AG04449 (cell line): ENCODE data around the gene DSCAM.

Source experiments
- CTCF ChIA-PET: fragments of 350-600 bp; formaldehyde crosslinking; extraction: SDS; loops from one replicate; lab custom pipeline; 2021; ENCODE audit warnings: antibody characterized with exemption; lab: Yijun Ruan, JAX
- POLR2A ChIA-PET: fragments of 400-600, 350-600 bp; formaldehyde crosslinking; extraction: SDS; loops from one replicate; lab custom pipeline; 2020; ENCODE audit warnings: antibody characterized with exemption, inconsistent platforms; lab: Yijun Ruan, JAX
- DNase-seq: peaks from one replicate; pipeline ENCODE4 v3.0.0-alpha.2; 2010; ENCODE audit warnings: low read depth, low spot score
- H3K4me3 ChIP-seq: 2 replicates; pipeline ENCODE4 v1.5.1; 2011; ENCODE audit warnings: low read depth, mild to moderate bottlenecking, control low read depth, low read length
- TF ChIP-seq, protein P1 (sequence below): IDR thresholded peaks from one replicate; pipeline ENCODE4 v1.5.1; 2011; ENCODE audit warnings: mild to moderate bottlenecking, moderate library complexity, low read length, control low read depth, inconsistent platforms; ENCODE audit not compliant: insufficient read depth; ENCODE audit errors: missing control alignments

The DSCAM gene

DNA sequence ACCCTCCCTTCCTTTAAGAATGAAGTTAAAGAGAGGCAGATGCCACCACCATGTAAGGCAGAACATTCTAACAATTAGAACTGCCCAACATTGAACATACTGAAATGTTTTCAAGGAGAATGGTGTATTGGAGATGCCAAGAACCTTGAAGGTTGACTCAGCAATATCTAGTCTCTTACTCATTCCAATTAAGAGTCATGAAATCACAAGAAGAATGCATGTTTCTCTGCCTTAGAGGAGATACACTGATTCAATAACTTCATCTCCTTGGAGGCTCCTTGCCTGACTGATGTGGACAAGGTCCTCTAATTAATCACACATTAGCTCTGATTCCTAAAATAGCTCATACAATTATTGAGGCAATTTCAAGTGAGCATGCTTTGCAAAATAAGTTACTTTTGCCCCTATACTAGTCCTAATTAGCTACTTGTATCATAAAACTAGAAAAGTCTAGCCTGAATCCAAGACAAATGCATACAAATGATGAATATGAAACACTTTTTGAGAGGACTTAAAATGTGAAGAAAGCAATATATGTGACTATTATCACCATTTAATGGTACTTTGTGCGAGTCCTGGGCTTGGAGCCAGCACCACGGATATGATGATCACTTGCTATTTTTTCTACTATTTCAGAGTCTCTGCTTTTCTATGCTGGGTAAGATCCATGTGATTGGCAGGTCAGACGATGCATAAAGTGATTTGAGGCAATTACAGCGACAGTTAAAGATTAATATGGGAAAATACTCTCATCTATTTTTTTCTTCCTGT is 114.5 kb downstream of the DSCAM start:
- no peak overlapping the region for H3K4me3 ChIP-seq
- TF ChIP-seq, protein P1, sequence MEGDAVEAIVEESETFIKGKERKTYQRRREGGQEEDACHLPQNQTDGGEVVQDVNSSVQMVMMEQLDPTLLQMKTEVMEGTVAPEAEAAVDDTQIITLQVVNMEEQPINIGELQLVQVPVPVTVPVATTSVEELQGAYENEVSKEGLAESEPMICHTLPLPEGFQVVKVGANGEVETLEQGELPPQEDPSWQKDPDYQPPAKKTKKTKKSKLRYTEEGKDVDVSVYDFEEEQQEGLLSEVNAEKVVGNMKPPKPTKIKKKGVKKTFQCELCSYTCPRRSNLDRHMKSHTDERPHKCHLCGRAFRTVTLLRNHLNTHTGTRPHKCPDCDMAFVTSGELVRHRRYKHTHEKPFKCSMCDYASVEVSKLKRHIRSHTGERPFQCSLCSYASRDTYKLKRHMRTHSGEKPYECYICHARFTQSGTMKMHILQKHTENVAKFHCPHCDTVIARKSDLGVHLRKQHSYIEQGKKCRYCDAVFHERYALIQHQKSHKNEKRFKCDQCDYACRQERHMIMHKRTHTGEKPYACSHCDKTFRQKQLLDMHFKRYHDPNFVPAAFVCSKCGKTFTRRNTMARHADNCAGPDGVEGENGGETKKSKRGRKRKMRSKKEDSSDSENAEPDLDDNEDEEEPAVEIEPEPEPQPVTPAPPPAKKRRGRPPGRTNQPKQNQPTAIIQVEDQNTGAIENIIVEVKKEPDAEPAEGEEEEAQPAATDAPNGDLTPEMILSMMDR = no peak
- ChIA-PET POLR2A (no interaction called here), CTCF (no interaction called here)
- DNase-seq = peak; percentile 40

DNA sequence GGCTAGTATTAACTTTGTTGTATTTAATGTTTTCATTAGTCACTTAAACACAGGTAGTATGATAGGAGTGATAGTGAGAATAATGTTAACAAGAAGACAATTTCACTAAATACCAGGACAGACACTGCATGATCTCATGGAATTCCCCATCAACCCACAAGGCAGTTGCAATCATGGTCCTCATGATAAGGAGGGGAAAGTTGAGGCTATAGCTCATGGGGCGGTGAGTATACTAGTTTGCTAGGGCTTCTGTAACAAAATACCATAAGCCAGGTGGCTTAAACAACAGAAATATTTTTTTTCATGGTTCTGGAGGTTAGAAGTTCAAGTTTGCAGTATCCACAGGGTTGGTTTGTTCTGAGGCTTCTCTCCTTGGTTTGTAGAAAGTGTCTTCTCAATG is 115.8 kb downstream of the DSCAM start:
- TF ChIP-seq, protein P1 = no peak
- ChIA-PET CTCF (no interaction called here), POLR2A (interaction anchor here (1.3 kb wide), 1 partner anchor 17 kb away, joined by 3 read pairs; no protein-coding TSS in a partner anchor)
- no peak overlapping the region for H3K4me3 ChIP-seq
- no peak for DNase-seq

DNA sequence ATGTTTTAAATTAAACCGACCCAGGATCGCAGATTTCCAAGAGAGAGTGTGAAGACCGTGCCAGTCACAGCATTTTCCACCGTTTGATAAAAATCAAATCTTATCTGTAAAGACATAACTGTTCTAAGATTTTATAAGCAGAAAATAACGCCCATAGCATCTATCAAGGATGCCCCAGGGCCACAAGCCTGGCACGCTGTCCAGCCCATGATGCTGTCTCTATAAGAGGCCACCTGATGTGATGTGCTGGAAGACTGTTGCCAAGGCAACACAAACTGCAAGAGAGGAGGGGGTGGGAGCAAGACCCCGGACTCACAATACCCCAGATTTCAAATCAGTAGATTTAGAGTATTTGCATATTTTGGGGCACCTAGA is 116.5 kb downstream of the DSCAM start:
- DNase-seq = no peak
- CTCF ChIA-PET = no interaction called here
- TF ChIP-seq, protein P1 = no peak
- no peak overlapping the region for H3K4me3 ChIP-seq
- POLR2A ChIA-PET = interaction anchor here (1.3 kb wide), 1 partner anchor 16 kb away, joined by 3 read pairs; no protein-coding TSS in a partner anchor

- no peak for DNase-seq
- no peak overlapping the region for H3K4me3 ChIP-seq
- CTCF ChIA-PET = no interaction called here
- TF ChIP-seq, protein P1 = no peak
- POLR2A ChIA-PET = no interaction called here
These were observed 117.1 kb downstream of the DSCAM start for GRCh38 chr21:40729761-40730425.

- POLR2A ChIA-PET = no interaction called here
- no peak for DNase-seq
- no peak overlapping the region for H3K4me3 ChIP-seq
- TF ChIP-seq, protein P1 = no peak
- CTCF ChIA-PET = no interaction called here
These were observed 123.0 kb downstream of the DSCAM start for GRCh38 chr21:40723966-40724365.

DNA sequence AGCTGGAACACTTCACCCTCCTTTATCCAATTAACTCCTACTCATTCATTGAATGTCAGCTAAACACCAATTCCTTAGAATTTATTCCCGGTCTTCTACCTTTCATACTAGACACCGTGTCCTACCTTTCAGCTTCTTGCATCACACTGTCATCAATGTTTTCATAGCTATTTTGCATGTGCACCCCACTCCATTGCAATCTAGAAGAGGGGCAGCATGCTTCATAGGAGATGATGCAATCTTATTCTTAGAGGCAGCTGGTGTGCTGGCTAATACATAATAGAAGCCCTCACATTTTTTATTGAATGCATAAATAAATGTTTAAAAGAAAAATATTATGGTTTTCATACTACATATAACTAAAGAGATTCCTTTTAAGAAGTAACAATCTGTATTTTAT is 123.6 kb downstream of the DSCAM start:
- ChIA-PET CTCF (no interaction called here), POLR2A (no interaction called here)
- no peak overlapping the region for H3K4me3 ChIP-seq
- no peak for DNase-seq
- TF ChIP-seq, protein P1 = no peak
